Esophagus squamous epithelium (tissue), 5 donors: ENCODE measurements around the gene BDNF. TPM values are rescaled to one million over a fixed set of nuclear protein-coding genes. Genes with fewer than 3 reads are reported as not detected.

Experiments used
- DNase-seq: peaks from one replicate; lab custom pipeline; 2025; lab: John Stamatoyannopoulos, UW
- H3K27ac ChIP-seq, 4 donors: fragments of 200-600 bp; sonication (generic); one replicate each; pipeline ENCODE4 v1.5.1; 2016 to 2019; ENCODE audit warnings: mild to moderate bottlenecking in 1 of 4
- H3K27me3 ChIP-seq, 4 donors: fragments of 200-600 bp; sonication (generic); 1 replicate in 3 of 4; 2 replicates in 1 of 4; pipeline versions ENCODE4 v1.5.1 to v1.6.0; 2017 to 2021; ENCODE audit warnings: antibody characterized with exemption in 1 of 4
- H3K36me3 ChIP-seq, 3 donors: fragments of 200-600 bp; sonication (generic); one replicate each; pipeline ENCODE4 v1.5.1; 2016 to 2019
- H3K4me1 ChIP-seq, 3 donors: fragments of 200-600 bp; sonication (generic); one replicate each; pipeline ENCODE4 v1.5.1; 2017 to 2019
- H3K4me3 ChIP-seq, 4 donors: fragments of 200-600 bp; sonication (generic); 1 replicate in 3 of 4; 2 replicates in 1 of 4; pipeline ENCODE4 v1.5.1; 2016 to 2019; ENCODE audit warnings: mild to moderate bottlenecking in 2 of 4, moderate library complexity in 1 of 4
- H3K9me3 ChIP-seq, 3 donors: fragments of 200-600 bp; sonication (generic); one replicate each; pipeline ENCODE4 v1.5.1; 2016 to 2019
- CTCF ChIP-seq, 6 experiments: fragments of 450-650 bp in 4 of 6; fragments of 200-600 bp in 2 of 6; sonication (generic) in 2 of 6; IDR thresholded peaks; one replicate each; pipeline ENCODE4 v1.5.1; 2016 to 2019; ENCODE audit warnings: antibody characterized with exemption in 6 of 6, mild to moderate bottlenecking in 4 of 6, moderate library complexity in 4 of 6
- POLR2A ChIP-seq, 4 donors: fragments of 450-650 bp; IDR thresholded peaks; one replicate each; pipeline ENCODE4 v1.6.1; 2017; ENCODE audit warnings: antibody characterized with exemption in 4 of 4, mild to moderate bottlenecking in 4 of 4, moderate library complexity in 3 of 4
- WGBS, 2 donors: methylation state at CpG; one replicate each; pipeline ENCODE4 v1.1.5; 2018; 5-methylcytosine and 5-hydroxymethylcytosine counted together
- intact Hi-C: fragments of 100-400 bp; cut with DNase I; formaldehyde crosslinking; loops from one replicate; pipeline ENCODE4 v1.15.0; 2022
- total RNA-seq, 4 donors: library from RNA; depleted of rRNA; stranded (reverse); fragments of >200 nt; gene quantifications; one replicate each; pipeline ENCODE4 v1.1.0, GENCODE V29; 2016
- donor health status: DM: yes; HTN: yes; CAD: no.

BDNF gene
- total RNA-seq, 4 donors from 2014 or later = 0.15 to 1.1 (median 0.84) TPM

GRCh38 chr11:27611947-27612455 lies 88.3 kb downstream of the BDNF start:
- 79 to 86% methylated on average over 3 of the region's 3 CpGs for WGBS, 2 donors
- intact Hi-C loops = no loop called here
- H3K27ac ChIP-seq = no peak overlapping the region
- DNase-seq = no peak
- TF ChIP-seq CTCF (IDR thresholded peaks at IDR 0.05) = no peak
- no peak for TF ChIP-seq POLR2A (IDR thresholded peaks at IDR 0.05)
- no peak overlapping the region for H3K4me3 ChIP-seq
- H3K27me3 ChIP-seq = no peaks in the 10 kb centered on the region
- H3K9me3 ChIP-seq = no peaks in the 10 kb centered on the region
- H3K4me1 ChIP-seq = no peaks in the 10 kb centered on the region
- H3K36me3 ChIP-seq = no peaks in the 10 kb centered on the region

GRCh38 chr11:27611390-27611789 lies 88.9 kb downstream of the BDNF start:
- H3K36me3 ChIP-seq = no peaks in the 10 kb centered on the region
- H3K4me1 ChIP-seq = no peaks in the 10 kb centered on the region
- H3K27me3 ChIP-seq = no peaks in the 10 kb centered on the region
- no peak overlapping the region for H3K27ac ChIP-seq
- no peaks in the 10 kb centered on the region for H3K9me3 ChIP-seq
- H3K4me3 ChIP-seq = no peak overlapping the region
- TF ChIP-seq CTCF (IDR thresholded peaks at IDR 0.05) (no peak), POLR2A (IDR thresholded peaks at IDR 0.05) (no peak)
- 77 to 93% methylated on average over 1 of the region's 1 CpG for WGBS, 2 donors
- intact Hi-C loops = no loop called here
- no peak for DNase-seq

GRCh38 chr11:27610946-27611345 lies 89.3 kb downstream of the BDNF start:
- intact Hi-C loops = no loop called here
- H3K27ac ChIP-seq = no peak overlapping the region
- no peak for TF ChIP-seq POLR2A (IDR thresholded peaks at IDR 0.05)
- no peak for TF ChIP-seq CTCF (IDR thresholded peaks at IDR 0.05)
- H3K4me3 ChIP-seq = no peak overlapping the region
- no peaks in the 10 kb centered on the region for H3K9me3 ChIP-seq
- H3K4me1 ChIP-seq = no peaks in the 10 kb centered on the region
- no peaks in the 10 kb centered on the region for H3K27me3 ChIP-seq
- no peaks in the 10 kb centered on the region for H3K36me3 ChIP-seq
- DNase-seq = no peak

DNA sequence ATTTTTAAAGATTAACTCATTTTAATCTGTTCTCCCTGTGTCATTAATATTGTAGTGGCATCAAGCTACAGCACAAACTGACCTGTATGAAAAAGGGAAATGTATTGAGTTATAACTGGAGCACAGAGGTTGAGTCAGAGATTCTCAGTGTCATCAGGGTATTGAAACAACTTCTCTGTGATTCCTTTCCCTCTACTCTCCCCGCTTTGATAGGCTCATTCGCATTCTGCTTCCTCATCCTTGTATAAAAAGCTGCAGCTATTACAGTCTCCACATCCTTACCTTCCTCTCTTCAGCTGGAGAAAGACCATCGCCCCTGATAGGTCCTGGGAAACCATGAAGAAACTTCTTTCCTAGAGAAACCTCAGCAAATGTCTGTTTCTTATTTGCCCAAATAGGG lies 90.0 kb downstream of the BDNF start:
- intact Hi-C loops = no loop called here
- Histone ChIP-seq H3K4me3 (no peak overlapping the region), H3K9me3 (no peaks in the 10 kb centered on the region), H3K36me3 (no peaks in the 10 kb centered on the region), H3K27ac (no peak overlapping the region), H3K27me3 (no peaks in the 10 kb centered on the region), H3K4me1 (no peaks in the 10 kb centered on the region)
- TF ChIP-seq POLR2A (IDR thresholded peaks at IDR 0.05) = no peak
- no peak for TF ChIP-seq CTCF (IDR thresholded peaks at IDR 0.05)
- 88 to 92% methylated on average over 3 of the region's 3 CpGs for WGBS, 2 donors
- DNase-seq = no peak

DNA sequence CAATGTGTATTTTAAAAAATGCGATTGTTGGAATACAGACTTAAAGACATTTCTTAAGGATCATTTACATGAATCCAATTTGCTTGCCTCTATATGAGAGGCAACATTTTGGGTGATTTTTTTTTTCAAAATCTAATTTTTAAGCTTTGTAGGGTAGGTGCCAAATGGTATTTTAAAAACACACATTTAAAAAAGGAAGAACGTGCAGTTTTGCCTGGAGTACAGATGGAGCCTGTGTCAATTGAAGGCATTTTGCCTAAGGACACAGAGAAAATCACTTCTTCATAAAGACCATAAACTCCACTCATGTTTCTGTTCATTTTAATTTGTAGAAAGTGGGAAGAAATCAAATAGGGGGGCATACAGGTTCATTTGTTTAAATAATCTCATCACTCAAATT lies 91.3 kb downstream of the BDNF start:
- Histone ChIP-seq H3K27me3 (no peaks in the 10 kb centered on the region), H3K27ac (no peak overlapping the region), H3K9me3 (no peaks in the 10 kb centered on the region), H3K4me1 (no peaks in the 10 kb centered on the region), H3K36me3 (no peaks in the 10 kb centered on the region), H3K4me3 (no peak overlapping the region)
- TF ChIP-seq POLR2A (IDR thresholded peaks at IDR 0.05) = no peak
- no peak for TF ChIP-seq CTCF (IDR thresholded peaks at IDR 0.05)
- WGBS, 2 donors = 82 to 86% methylated on average over 2 of the region's 2 CpGs
- no peak for DNase-seq
- intact Hi-C loops = no loop called here
